Measurements from ENCODE around the gene BCL11B. TPM values are rescaled to one million over a fixed set of nuclear protein-coding genes. Genes with fewer than 3 reads are reported as not detected.

Gene BCL11B
- total RNA-seq (3.3 TPM), polyA plus RNA-seq (ENCODE audit: insufficient read depth, low read depth, low replicate concordance) (0.13 TPM)
- long read RNA-seq, donor 1: 0 reads
- long read RNA-seq, donor 2, full-length matches to known transcripts: 1 of 1 reads
- long read RNA-seq, donor 2, partial matches to known transcripts: 0 of 1 reads
- long read RNA-seq, donor 2, other reads (novel, unspliced or antisense): 0 of 1 reads
- long read RNA-seq, donor 3: 0 reads
- long read RNA-seq, donor 4: 0 reads
- long read RNA-seq, donor 5: 0 reads
- long read RNA-seq, donor 6: 0 reads
- long read RNA-seq, donor 7, partial matches to known transcripts: 0 of 5 reads
- long read RNA-seq, donor 7, other reads (novel, unspliced or antisense): 5 of 5 reads
- long read RNA-seq, donor 8: 0 reads
- long read RNA-seq, donor 9: 0 reads
- long read RNA-seq, donor 10: 0 reads

DNA sequence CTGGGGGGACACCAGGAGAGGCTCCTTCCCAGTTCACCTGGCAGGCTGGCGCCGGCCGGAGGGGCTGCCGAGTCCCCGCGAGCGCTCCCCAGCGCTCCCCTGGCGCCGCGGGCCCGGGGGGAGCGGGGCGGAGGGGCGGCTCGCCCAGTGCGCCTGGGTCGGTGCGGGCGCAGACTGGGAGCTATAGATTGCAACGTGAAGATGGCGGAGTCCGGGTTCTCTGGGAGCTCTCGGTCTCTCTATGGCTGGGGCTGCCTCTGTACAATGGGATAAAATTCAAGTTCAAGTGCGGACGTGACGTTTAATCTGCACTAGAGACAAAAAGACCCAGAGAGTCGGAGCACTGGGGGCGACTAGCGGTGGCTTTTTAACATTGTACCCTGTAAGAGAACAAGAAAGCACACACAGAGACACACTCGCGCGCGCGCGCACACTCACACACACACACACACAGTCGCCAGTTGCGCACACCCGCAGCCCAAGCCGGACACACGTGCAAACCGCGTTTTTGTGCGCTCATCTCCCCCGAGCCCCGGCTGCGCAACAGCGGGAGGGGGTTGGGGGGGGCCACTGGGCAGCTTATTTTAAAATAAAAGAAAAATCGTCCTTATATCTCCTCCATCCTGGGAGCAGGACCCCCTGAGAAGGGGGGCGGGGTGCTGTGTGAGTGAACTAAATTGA is at the start of gene BCL11B:
BCL11B (minus strand) TSS at position 247 of the 681 bp plus-strand sequence. CDS start 979 bp downstream, outside the sequence.
- H3K4me3 ChIP-seq (ENCODE audit: low read length in 3 of 3): peak within 1 kb of the TSS in 2 of 3 donors; percentile 54 to 58
- no peak within 1 kb of the TSS for H3K27ac ChIP-seq (ENCODE audit: low read depth in 2 of 2, low read length in 2 of 2)
- TF ChIP-seq, protein P1, sequence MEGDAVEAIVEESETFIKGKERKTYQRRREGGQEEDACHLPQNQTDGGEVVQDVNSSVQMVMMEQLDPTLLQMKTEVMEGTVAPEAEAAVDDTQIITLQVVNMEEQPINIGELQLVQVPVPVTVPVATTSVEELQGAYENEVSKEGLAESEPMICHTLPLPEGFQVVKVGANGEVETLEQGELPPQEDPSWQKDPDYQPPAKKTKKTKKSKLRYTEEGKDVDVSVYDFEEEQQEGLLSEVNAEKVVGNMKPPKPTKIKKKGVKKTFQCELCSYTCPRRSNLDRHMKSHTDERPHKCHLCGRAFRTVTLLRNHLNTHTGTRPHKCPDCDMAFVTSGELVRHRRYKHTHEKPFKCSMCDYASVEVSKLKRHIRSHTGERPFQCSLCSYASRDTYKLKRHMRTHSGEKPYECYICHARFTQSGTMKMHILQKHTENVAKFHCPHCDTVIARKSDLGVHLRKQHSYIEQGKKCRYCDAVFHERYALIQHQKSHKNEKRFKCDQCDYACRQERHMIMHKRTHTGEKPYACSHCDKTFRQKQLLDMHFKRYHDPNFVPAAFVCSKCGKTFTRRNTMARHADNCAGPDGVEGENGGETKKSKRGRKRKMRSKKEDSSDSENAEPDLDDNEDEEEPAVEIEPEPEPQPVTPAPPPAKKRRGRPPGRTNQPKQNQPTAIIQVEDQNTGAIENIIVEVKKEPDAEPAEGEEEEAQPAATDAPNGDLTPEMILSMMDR (IDR thresholded peaks at IDR 0.05; ENCODE audit: borderline replicate concordance, extremely low read depth, insufficient read depth): peak; percentile 38
- H3K36me3 ChIP-seq (ENCODE audit: control insufficient read depth in 2 of 3, insufficient read depth in 3 of 3, low read length in 3 of 3): no peaks in the 10 kb centered on the region
- H3K4me1 ChIP-seq (ENCODE audit: control insufficient read depth in 2 of 3, insufficient read depth in 2 of 3, low read depth in 1 of 3, low read length in 3 of 3): peaks cover 0 to 15% (median 0%) of the 10 kb centered on the region in 3 donors
- peak within 1 kb of the TSS in 1 of 3 donors; percentile 12 for H3K9ac ChIP-seq (ENCODE audit: low read length in 3 of 3)
- intact Hi-C loops (cut with DNase I): no loop called here
- no peak for FAIRE-seq
- DNase-seq: peak; percentile 88 to 97 (median 93)
- H3K27me3 ChIP-seq (ENCODE audit: control insufficient read depth, insufficient read depth, low read length): peaks cover 6% of the 10 kb centered on the region
- no peaks in the 10 kb centered on the region for H3K9me3 ChIP-seq (ENCODE audit: control insufficient read depth in 2 of 3, insufficient read depth in 1 of 3, low read length in 3 of 3)

DNA sequence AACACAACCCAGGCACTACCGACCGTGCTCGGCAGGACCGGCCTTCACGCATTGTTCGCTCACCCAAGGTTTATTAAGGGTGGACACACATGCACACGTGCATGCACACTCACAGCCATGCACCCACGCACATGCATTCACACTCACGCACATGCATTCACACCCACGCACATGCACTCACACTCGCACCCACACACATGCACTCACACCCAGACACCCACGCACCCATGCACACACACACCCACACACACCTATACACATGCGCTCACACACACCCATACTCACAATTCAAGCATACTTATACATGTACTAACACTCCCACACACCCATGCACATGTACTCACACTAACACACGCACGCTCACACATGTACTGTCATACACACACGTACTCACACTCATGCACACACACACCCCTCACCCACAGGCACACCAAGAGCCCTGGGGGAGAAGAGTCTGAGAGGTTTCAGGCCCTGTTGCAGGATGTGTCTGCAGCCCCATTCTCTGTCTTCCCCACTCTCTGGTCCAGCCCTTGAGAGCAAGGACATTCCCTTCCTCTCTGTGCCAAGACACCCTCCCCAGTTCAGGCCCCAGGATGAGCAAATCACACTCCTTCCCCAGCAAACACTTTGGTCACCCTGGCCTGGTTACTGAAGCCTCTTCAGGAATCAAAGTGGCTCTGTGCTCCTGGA is 49.4 kb upstream of the BCL11B start:
- Histone ChIP-seq H3K9ac (ENCODE audit: low read length in 3 of 3) (no peak overlapping the region), H3K4me1 (ENCODE audit: control insufficient read depth in 2 of 3, insufficient read depth in 2 of 3, low read depth in 1 of 3, low read length in 3 of 3) (peaks cover 0 to 13% (median 3%) of the 10 kb centered on the region in 3 donors), H3K27me3 (ENCODE audit: control insufficient read depth, insufficient read depth, low read length) (no peaks in the 10 kb centered on the region), H3K4me3 (ENCODE audit: low read length in 3 of 3) (no peak overlapping the region), H3K27ac (ENCODE audit: low read depth in 2 of 2, low read length in 2 of 2) (no peak overlapping the region), H3K9me3 (ENCODE audit: control insufficient read depth in 2 of 3, insufficient read depth in 1 of 3, low read length in 3 of 3) (no peaks in the 10 kb centered on the region), H3K36me3 (ENCODE audit: control insufficient read depth in 2 of 3, insufficient read depth in 3 of 3, low read length in 3 of 3) (no peaks in the 10 kb centered on the region)
- intact Hi-C loops (cut with DNase I): no loop called here
- FAIRE-seq: no peak
- no peak for DNase-seq
- TF ChIP-seq, protein P1 (IDR thresholded peaks at IDR 0.05; ENCODE audit: borderline replicate concordance, extremely low read depth, insufficient read depth): no peak

DNA sequence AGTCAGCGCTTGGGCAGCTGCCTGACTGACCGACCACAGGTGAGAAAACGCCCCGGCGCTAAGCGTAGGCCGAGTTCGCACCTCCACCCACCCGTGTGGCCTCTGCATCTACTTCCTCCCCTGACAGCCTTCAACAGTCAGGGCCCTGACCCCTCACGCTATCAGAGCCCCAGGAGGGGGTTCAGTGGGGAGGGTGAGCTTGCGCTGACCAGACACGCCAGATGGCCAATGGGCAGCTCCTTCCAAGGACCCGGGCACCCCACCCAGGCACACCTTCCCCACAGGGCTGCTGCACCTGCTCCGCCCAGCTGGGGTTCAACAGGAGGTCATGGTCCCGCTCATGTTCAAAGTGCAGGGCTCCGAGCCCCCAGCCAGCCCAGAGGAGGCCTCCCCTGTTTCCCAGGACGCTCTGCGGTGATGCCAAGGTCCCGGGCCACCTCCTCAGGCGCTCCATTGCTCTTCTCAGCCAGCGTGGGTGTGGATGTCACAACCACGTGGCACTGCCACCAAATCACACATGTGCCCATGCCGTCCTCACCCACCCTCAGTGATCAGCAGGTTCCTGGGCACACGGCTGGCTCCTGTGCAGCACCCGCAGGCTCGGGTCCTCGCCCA is 48.7 kb upstream of the BCL11B start:
- H3K9me3 ChIP-seq (ENCODE audit: control insufficient read depth in 2 of 3, insufficient read depth in 1 of 3, low read length in 3 of 3): no peaks in the 10 kb centered on the region
- FAIRE-seq: no peak
- TF ChIP-seq, protein P1 (IDR thresholded peaks at IDR 0.05; ENCODE audit: borderline replicate concordance, extremely low read depth, insufficient read depth): no peak

More for the DNA sequence above, 48.7 kb upstream of the BCL11B start:
- no peaks in the 10 kb centered on the region for H3K36me3 ChIP-seq (ENCODE audit: control insufficient read depth in 2 of 3, insufficient read depth in 3 of 3, low read length in 3 of 3)
- no peak overlapping the region for H3K27ac ChIP-seq (ENCODE audit: low read depth in 2 of 2, low read length in 2 of 2)
- H3K4me3 ChIP-seq (ENCODE audit: low read length in 3 of 3): no peak overlapping the region
- peak in 1 of 5 donors; percentile 14 for DNase-seq
- H3K4me1 ChIP-seq (ENCODE audit: control insufficient read depth in 2 of 3, insufficient read depth in 2 of 3, low read depth in 1 of 3, low read length in 3 of 3): peaks cover 0 to 13% (median 3%) of the 10 kb centered on the region in 3 donors
- H3K27me3 ChIP-seq (ENCODE audit: control insufficient read depth, insufficient read depth, low read length): no peaks in the 10 kb centered on the region
- no peak overlapping the region for H3K9ac ChIP-seq (ENCODE audit: low read length in 3 of 3)
- intact Hi-C loops (cut with DNase I): no loop called here
